Breast epithelium (tissue), 4 donors: ENCODE data around the gene VSIG10L2. TPM values are rescaled to one million over a fixed set of nuclear protein-coding genes. Genes with fewer than 3 reads are reported as not detected.
A peak's percentile ranks its signal among the peaks of the same experiment; 100 is the strongest.
"Not testable (repeated sequence)": the region's sequence is repeated elsewhere in the genome, so short reads cannot be mapped to it uniquely, and the experiment has no call there.

ENCODE experiments used
- DNase-seq, 2 donors: peaks; one replicate each; pipeline ENCODE4 v3.0.0-alpha.2; 2019; ENCODE audit warnings: low spot score in 2 of 2
- H3K27ac ChIP-seq, 2 donors: fragments of 200-600 bp; sonication (generic) in 1 of 2; one replicate each; pipeline ENCODE4 v1.5.1; 2016 to 2019; ENCODE audit warnings: mild to moderate bottlenecking in 1 of 2
- H3K27me3 ChIP-seq, 2 donors: fragments of 200-600 bp; sonication (generic) in 1 of 2; one replicate each; pipeline versions ENCODE4 v1.5.1 to v1.6.0; 2017 to 2019; ENCODE audit warnings: control low read depth in 1 of 2, mild to moderate bottlenecking in 1 of 2
- H3K36me3 ChIP-seq: fragments of 200-600 bp; one replicate; pipeline ENCODE4 v1.5.1; 2019
- H3K4me1 ChIP-seq, 2 donors: fragments of 200-600 bp; sonication (generic); one replicate each; pipeline ENCODE4 v1.5.1; 2016 to 2019; ENCODE audit warnings: control low read depth in 1 of 2
- H3K4me3 ChIP-seq, 3 donors: fragments of 200-600 bp; sonication (generic); 1 replicate in 2 of 3; 2 replicates in 1 of 3; pipeline ENCODE4 v1.5.1; 2016 to 2019; ENCODE audit warnings: mild to moderate bottlenecking in 3 of 3, moderate library complexity in 2 of 3
- H3K9me3 ChIP-seq, 2 donors: fragments of 200-600 bp; sonication (generic) in 1 of 2; one replicate each; pipeline ENCODE4 v1.5.1; 2016 to 2019; ENCODE audit warnings: control low read depth in 1 of 2
- CTCF ChIP-seq, 3 donors: fragments of 450-650 bp; IDR thresholded peaks; one replicate each; pipeline ENCODE4 v1.5.1; 2016 to 2017; ENCODE audit warnings: antibody characterized with exemption in 3 of 3, mild to moderate bottlenecking in 3 of 3, moderate library complexity in 3 of 3
- POLR2A ChIP-seq: fragments of 450-650 bp; IDR thresholded peaks from one replicate; pipeline ENCODE4 v1.6.1; 2016; ENCODE audit warnings: antibody characterized with exemption, mild to moderate bottlenecking, moderate library complexity
- POLR2AphosphoS5 ChIP-seq, 3 donors: sonication (generic); formaldehyde crosslinking; IDR thresholded peaks; one replicate each; pipeline ENCODE4 v1.6.1; 2017; ENCODE audit warnings: antibody characterized with exemption in 3 of 3
- intact Hi-C: fragments of 100-400 bp; cut with DNase I; formaldehyde crosslinking; loops from one replicate; pipeline ENCODE4 v1.15.1; 2023; ENCODE audit warnings: low total_unique reads
- total RNA-seq, 3 donors: library from RNA; depleted of rRNA; stranded (reverse); fragments of >200 nt; gene quantifications; one replicate each; pipeline ENCODE4 v1.1.0, GENCODE V29; 2016

VSIG10L2 gene
- total RNA-seq, 3 donors from 2014 or later: 3.6 to 4.1 TPM; not detected in 1

DNA sequence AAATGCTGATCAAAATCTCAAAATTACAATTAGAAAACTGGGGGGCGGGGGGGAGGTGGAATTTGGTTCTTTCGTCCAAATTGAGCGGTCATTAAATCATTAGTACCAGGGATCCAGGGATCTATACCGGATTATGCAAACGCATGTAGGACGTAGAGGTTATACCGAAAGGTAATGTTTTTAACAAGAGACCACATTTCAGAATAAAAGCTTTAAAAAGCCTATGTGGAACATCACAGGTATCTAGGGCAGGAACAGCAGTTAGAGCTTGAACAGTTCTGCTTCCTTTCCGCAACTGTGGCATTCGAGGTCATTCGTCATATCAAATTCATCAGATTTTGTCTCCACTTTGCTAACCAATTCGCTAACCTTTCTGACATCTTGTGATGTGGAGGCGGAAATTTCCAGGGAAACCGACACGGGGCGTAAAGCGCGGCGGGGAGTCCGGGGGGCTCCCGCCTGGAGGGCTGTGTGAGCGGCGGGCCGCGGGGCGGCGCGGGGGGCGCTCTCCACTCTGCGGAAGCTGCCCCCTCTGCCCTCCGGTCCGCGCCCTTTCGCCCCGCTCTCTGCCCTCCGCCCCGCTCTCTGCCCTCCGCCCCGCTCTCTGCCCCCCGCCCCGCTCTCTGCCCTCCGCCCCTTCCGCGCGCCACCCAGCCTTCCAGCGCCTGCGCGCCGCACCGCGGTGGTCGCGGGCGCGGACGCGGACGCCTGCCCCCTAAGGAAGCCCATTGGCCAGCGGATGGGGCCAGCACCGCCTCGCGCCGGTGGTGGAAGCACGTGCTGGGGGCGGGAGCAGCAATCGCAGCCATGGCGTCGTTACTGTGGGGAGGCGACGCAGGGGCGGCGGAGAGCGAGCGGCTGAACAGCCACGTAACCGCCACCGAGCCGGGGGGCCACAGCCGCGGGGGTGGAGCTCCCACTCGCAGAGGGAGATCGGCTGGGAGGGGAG is 41.9 kb upstream of the VSIG10L2 start, which contains the start of gene DDX25:
DDX25 (plus strand) TSS at position 798 of the 949 bp plus-strand sequence; CDS start at position 808, 10 bp downstream.
- peaks cover 8 to 26% of the 10 kb centered on the region in 2 donors for H3K27me3 ChIP-seq
- DNase-seq: no peak

GRCh38 chr11:125904678-125905077 is 41.2 kb upstream of the VSIG10L2 start:
- Histone ChIP-seq H3K4me3 (peak overlapping the region in 2 of 3 donors; percentile 54 to 70), H3K9me3 (no peaks in the 10 kb centered on the region), H3K36me3 (no peaks in the 10 kb centered on the region), H3K27me3 (peaks cover 8 to 26% of the 10 kb centered on the region in 2 donors), H3K27ac (no peak overlapping the region), H3K4me1 (peaks cover 0 to 7% of the 10 kb centered on the region in 2 donors)
- DNase-seq: no peak
- intact Hi-C loops: no loop called here
- TF ChIP-seq POLR2AphosphoS5 (IDR thresholded peaks at IDR 0.05): no peak
- TF ChIP-seq CTCF (IDR thresholded peaks at IDR 0.05): no peak
- no peak for TF ChIP-seq POLR2A

More for the DNA sequence above, 41.9 kb upstream of the VSIG10L2 start, which contains the start of gene DDX25:
- H3K36me3 ChIP-seq: no peaks in the 10 kb centered on the region
- intact Hi-C loops: no loop called here
- H3K27ac ChIP-seq: no peak within 1 kb of the TSS
- H3K9me3 ChIP-seq: no peaks in the 10 kb centered on the region
- H3K4me1 ChIP-seq: peaks cover 0 to 7% of the 10 kb centered on the region in 2 donors
- H3K4me3 ChIP-seq: peak within 1 kb of the TSS; percentile 54 to 70 (median 65)
- TF ChIP-seq POLR2A: no peak

DNA sequence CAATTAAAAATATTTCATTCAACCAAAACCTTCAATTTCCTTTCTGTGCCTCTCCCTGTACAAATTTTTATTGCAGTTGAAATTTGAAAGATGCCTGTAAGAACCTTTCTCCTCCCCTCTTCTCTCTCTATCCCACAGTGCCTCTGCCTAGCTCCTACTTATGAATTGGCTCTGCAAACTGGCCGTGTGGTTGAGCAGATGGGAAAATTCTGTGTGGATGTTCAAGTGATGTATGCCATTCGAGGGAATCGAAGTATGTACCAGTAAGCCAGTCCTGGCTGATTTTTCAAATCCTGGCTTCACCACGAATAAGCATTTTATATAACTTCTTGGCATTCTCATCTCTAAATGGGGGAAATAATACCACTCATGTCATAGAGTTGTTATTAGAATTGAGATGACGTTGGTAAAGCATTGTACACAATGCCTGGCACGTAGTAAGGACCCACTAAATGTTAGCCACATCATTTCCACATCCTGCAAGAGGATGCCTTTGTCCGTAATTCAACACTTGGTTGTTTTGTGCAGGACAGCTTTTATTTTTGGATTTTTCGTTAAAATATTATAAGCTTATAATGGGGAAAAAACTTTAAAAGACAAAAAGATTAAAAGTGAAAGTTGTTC is 35.5 kb upstream of the VSIG10L2 start:
- Histone ChIP-seq H3K27ac (no peak overlapping the region), H3K4me1 (no peaks in the 10 kb centered on the region), H3K27me3 (peaks cover 0 to 10% of the 10 kb centered on the region in 2 donors), H3K36me3 (no peaks in the 10 kb centered on the region), H3K4me3 (no peak overlapping the region), H3K9me3 (no peaks in the 10 kb centered on the region)
- TF ChIP-seq CTCF (IDR thresholded peaks at IDR 0.05): no peak
- no peak for TF ChIP-seq POLR2AphosphoS5 (IDR thresholded peaks at IDR 0.05)
- no peak for TF ChIP-seq POLR2A
- DNase-seq: no peak
- intact Hi-C loops: no loop called here

- H3K27me3 ChIP-seq, H3K36me3 ChIP-seq, intact Hi-C loops: not testable (repeated sequence)
Observed at GRCh38 chr11:125914601-125915000, 31.2 kb upstream of the VSIG10L2 start.

DNA sequence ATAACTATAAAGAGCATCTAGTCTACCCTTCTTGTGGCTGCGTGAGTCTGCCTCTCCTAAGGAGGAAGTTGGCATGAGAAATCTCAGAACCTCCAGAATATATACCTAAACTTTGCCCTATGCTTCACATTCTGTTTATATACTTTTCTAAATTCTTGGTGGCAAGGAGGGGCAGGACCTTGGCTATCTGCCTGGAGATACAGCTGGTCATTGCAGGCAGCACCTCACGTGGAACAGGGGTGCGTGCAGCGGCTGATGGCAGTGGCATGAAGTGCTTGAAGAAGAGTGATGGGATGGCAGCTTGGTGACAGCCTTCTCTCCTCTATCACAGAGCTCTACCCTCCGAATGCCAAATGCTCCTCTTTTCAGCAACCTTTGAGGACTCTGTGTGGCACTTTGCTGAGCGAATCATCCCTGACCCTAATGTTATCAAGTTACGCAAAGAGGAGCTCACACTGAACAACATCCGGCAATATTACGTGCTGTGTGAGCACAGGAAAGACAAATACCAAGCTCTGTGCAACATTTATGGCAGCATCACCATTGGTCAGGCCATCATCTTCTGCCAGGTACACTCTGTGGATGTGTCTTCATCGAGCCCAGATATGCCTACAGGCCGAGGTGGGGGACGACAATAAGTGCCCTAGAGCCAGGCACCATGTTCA is 29.0 kb upstream of the VSIG10L2 start:
- H3K9me3 ChIP-seq: no peaks in the 10 kb centered on the region
- TF ChIP-seq POLR2A (no peak), POLR2AphosphoS5 (IDR thresholded peaks at IDR 0.05) (no peak), CTCF (IDR thresholded peaks at IDR 0.05) (no peak)
- H3K27me3 ChIP-seq: no peaks in the 10 kb centered on the region
- intact Hi-C loops: no loop called here
- no peak for DNase-seq
- no peaks in the 10 kb centered on the region for H3K36me3 ChIP-seq
- H3K4me1 ChIP-seq: no peaks in the 10 kb centered on the region
- H3K4me3 ChIP-seq: no peak overlapping the region
- H3K27ac ChIP-seq: no peak overlapping the region

More at GRCh38 chr11:125914601-125915000, 31.2 kb upstream of the VSIG10L2 start:
- not testable (repeated sequence) for H3K27ac ChIP-seq, DNase-seq, H3K9me3 ChIP-seq, H3K4me1 ChIP-seq, H3K4me3 ChIP-seq
